ENCODE measurements around the gene SPRED3. TPM values are rescaled to one million over a fixed set of nuclear protein-coding genes. Genes with fewer than 3 reads are reported as not detected.

The SPRED3 gene
- total RNA-seq, 1 experiment from 2014 or later = 5.4 TPM

DNA sequence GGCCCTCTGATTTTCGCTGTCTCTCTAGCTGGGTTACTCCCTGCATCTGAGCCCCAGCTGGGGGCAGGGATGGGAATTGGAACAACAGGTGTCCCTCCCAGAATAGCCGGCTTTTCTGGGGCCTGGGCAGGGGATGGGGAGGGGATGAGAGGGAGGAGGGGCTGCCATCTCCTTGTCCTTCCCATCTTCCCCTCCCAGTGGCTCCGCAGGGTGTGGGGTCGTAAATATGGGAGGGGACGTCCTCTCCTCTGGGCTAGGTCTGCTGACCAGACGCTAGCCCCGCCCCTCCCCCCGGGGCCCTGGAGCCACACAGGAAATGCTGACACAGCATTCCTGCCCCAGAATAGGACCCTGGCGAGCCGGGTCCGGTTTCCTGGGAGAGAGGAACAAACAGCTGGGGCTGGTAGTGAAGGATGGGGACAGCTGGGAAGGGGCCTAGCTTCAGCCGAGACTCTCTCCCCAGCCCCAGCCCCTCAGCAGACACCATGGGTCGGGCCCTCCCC lies 46.1 kb downstream of the SPRED3 start:
- Mint-ChIP-seq H3K27me3 (ENCODE audit: unreplicated experiment) (peaks cover 56% of the 10 kb centered on the region), H3K36me3 (ENCODE audit: insufficient read depth, unreplicated experiment) (no peaks in the 10 kb centered on the region), H3K4me3 (ENCODE audit: low read depth, unreplicated experiment) (no peak overlapping the region), H3K9me3 (ENCODE audit: low read depth, unreplicated experiment) (no peaks in the 10 kb centered on the region), H3K27ac (ENCODE audit: unreplicated experiment) (no peak overlapping the region), H3K4me1 (ENCODE audit: low read depth, unreplicated experiment) (no peaks in the 10 kb centered on the region)
- CTCF ChIA-PET = interaction anchor here (0.5 to 0.6 kb wide), 2 partner anchors 9 to 10 kb away, joined by 3 read pairs; no protein-coding TSS in a partner anchor
- intact Hi-C loops (cut with micrococcal nuclease; ENCODE audit: unreplicated experiment) = no loop called here
- BruUV-seq (replicated peaks) = no TSS peak
- TF ChIP-seq, protein P1, sequence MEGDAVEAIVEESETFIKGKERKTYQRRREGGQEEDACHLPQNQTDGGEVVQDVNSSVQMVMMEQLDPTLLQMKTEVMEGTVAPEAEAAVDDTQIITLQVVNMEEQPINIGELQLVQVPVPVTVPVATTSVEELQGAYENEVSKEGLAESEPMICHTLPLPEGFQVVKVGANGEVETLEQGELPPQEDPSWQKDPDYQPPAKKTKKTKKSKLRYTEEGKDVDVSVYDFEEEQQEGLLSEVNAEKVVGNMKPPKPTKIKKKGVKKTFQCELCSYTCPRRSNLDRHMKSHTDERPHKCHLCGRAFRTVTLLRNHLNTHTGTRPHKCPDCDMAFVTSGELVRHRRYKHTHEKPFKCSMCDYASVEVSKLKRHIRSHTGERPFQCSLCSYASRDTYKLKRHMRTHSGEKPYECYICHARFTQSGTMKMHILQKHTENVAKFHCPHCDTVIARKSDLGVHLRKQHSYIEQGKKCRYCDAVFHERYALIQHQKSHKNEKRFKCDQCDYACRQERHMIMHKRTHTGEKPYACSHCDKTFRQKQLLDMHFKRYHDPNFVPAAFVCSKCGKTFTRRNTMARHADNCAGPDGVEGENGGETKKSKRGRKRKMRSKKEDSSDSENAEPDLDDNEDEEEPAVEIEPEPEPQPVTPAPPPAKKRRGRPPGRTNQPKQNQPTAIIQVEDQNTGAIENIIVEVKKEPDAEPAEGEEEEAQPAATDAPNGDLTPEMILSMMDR (IDR thresholded peaks at IDR 0.05; ENCODE audit: unreplicated experiment) = no peak
- DNase-seq = no peak

DNA sequence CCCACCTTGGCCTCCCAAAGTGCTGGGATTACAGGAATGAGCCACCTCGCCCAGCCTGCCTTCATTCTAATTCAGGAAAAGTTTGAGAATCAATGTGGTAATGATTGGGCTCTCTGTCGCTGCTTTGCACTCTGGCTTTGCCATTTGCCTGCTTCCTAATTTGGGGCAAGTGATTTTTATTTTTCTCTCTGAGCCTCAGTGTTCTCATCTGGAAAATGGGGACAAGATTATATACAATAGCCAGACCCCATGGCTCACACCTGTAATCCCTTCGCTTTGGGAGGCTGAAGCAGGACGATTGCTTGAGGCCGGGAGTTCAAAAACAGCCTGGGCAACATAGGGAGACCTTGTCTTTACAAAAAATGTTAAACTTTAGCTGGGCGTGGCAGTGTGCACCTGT lies 48.8 kb downstream of the SPRED3 start:
- CTCF ChIA-PET = interaction anchor here (0.7 kb wide), 1 partner anchor 616 kb away, joined by 3 read pairs; no protein-coding TSS in a partner anchor
- no peaks in the 10 kb centered on the region for H3K4me1 Mint-ChIP-seq (ENCODE audit: low read depth, unreplicated experiment)
- H3K27me3 Mint-ChIP-seq (ENCODE audit: unreplicated experiment) = peaks cover 57% of the 10 kb centered on the region
- H3K9me3 Mint-ChIP-seq (ENCODE audit: low read depth, unreplicated experiment) = no peaks in the 10 kb centered on the region
- no TSS peak for BruUV-seq (replicated peaks)
- no peak overlapping the region for H3K4me3 Mint-ChIP-seq (ENCODE audit: low read depth, unreplicated experiment)
- no peaks in the 10 kb centered on the region for H3K36me3 Mint-ChIP-seq (ENCODE audit: insufficient read depth, unreplicated experiment)
- no peak for DNase-seq
- no peak overlapping the region for H3K27ac Mint-ChIP-seq (ENCODE audit: unreplicated experiment)
- TF ChIP-seq, protein P1 (IDR thresholded peaks at IDR 0.05; ENCODE audit: unreplicated experiment) = no peak
- intact Hi-C loops (cut with micrococcal nuclease; ENCODE audit: unreplicated experiment) = no loop called here

DNA sequence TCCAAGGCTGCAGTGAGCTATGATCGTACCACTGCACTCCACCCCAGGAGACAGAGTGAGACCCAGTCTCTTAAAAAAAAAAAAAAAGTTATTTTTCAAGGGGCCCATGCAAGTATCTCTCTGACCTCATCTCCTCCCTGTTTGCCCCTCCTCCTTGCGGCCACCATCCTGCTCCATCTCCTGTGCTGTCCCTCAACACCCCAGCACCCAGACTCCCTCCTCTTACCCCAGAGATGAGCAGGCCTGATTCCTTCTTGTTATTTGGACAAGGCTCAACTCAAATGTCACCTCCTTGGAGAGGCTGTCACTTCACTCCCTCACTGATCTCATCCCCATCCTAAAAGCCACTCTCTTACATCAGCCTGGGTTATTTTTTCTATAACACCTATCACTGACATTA lies 49.4 kb downstream of the SPRED3 start:
- Mint-ChIP-seq H3K9me3 (ENCODE audit: low read depth, unreplicated experiment) (no peaks in the 10 kb centered on the region), H3K36me3 (ENCODE audit: insufficient read depth, unreplicated experiment) (no peaks in the 10 kb centered on the region), H3K4me3 (ENCODE audit: low read depth, unreplicated experiment) (no peak overlapping the region), H3K27me3 (ENCODE audit: unreplicated experiment) (peaks cover 63% of the 10 kb centered on the region), H3K4me1 (ENCODE audit: low read depth, unreplicated experiment) (no peaks in the 10 kb centered on the region), H3K27ac (ENCODE audit: unreplicated experiment) (no peak overlapping the region)
- DNase-seq = no peak
- CTCF ChIA-PET = no interaction called here
- intact Hi-C loops (cut with micrococcal nuclease; ENCODE audit: unreplicated experiment) = no loop called here
- TF ChIP-seq, protein P1 (IDR thresholded peaks at IDR 0.05; ENCODE audit: unreplicated experiment) = no peak
- no TSS peak for BruUV-seq (replicated peaks)

GRCh38 chr19:38440592-38440991 lies 52.1 kb downstream of the SPRED3 start:
- TF ChIP-seq, protein P1 (IDR thresholded peaks at IDR 0.05; ENCODE audit: unreplicated experiment) = no peak
- H3K4me3 Mint-ChIP-seq (ENCODE audit: low read depth, unreplicated experiment) = no peak overlapping the region
- CTCF ChIA-PET = no interaction called here
- DNase-seq = no peak
- intact Hi-C loops (cut with micrococcal nuclease; ENCODE audit: unreplicated experiment) = no loop called here
- no peaks in the 10 kb centered on the region for H3K36me3 Mint-ChIP-seq (ENCODE audit: insufficient read depth, unreplicated experiment)
- no peaks in the 10 kb centered on the region for H3K4me1 Mint-ChIP-seq (ENCODE audit: low read depth, unreplicated experiment)
- no TSS peak for BruUV-seq (replicated peaks)
- H3K27ac Mint-ChIP-seq (ENCODE audit: unreplicated experiment) = no peak overlapping the region
- H3K9me3 Mint-ChIP-seq (ENCODE audit: low read depth, unreplicated experiment) = no peaks in the 10 kb centered on the region
- H3K27me3 Mint-ChIP-seq (ENCODE audit: unreplicated experiment) = peaks cover 71% of the 10 kb centered on the region

Measured in Calu3 (cell line).